ENCODE measurements around the gene TTPAL.

TTPAL gene

GRCh38 chr20:44429419-44430269 is 46.0 kb upstream of the TTPAL start:
- no peak overlapping the region for H3K4me3 ChIP-seq (ENCODE audit: low read depth, low read length)
- TF ChIP-seq CTCF (IDR thresholded peaks at IDR 0.05; ENCODE audit: low read depth, low read length): no peak
- in situ Hi-C loops (cut with HindIII; ENCODE audit: low sequenced_read_pairs): no loop called here
- DNase-seq (ENCODE audit: low read depth, low spot score): no peak

- TF ChIP-seq CTCF (IDR thresholded peaks at IDR 0.05; ENCODE audit: low read depth, low read length): no peak
- H3K4me3 ChIP-seq (ENCODE audit: low read depth, low read length): no peak overlapping the region
- no peak for DNase-seq (ENCODE audit: low read depth, low spot score)
- in situ Hi-C loops (cut with HindIII; ENCODE audit: low sequenced_read_pairs): no loop called here
Observed at GRCh38 chr20:44430270-44431065, 45.2 kb upstream of the TTPAL start.

GRCh38 chr20:44431118-44431501 is 44.6 kb upstream of the TTPAL start:
- no peak for TF ChIP-seq CTCF (IDR thresholded peaks at IDR 0.05; ENCODE audit: low read depth, low read length)
- no peak overlapping the region for H3K4me3 ChIP-seq (ENCODE audit: low read depth, low read length)
- in situ Hi-C loops (cut with HindIII; ENCODE audit: low sequenced_read_pairs): no loop called here
- no peak for DNase-seq (ENCODE audit: low read depth, low spot score)

- DNase-seq (ENCODE audit: low read depth, low spot score): no peak
- no peak overlapping the region for H3K4me3 ChIP-seq (ENCODE audit: low read depth, low read length)
- in situ Hi-C loops (cut with HindIII; ENCODE audit: low sequenced_read_pairs): no loop called here
- TF ChIP-seq CTCF (IDR thresholded peaks at IDR 0.05; ENCODE audit: low read depth, low read length): no peak
Observed at GRCh38 chr20:44431502-44432234, 44.0 kb upstream of the TTPAL start.

GRCh38 chr20:44432618-44433577 is 42.8 kb upstream of the TTPAL start:
- H3K4me3 ChIP-seq (ENCODE audit: low read depth, low read length): no peak overlapping the region
- TF ChIP-seq CTCF (IDR thresholded peaks at IDR 0.05; ENCODE audit: low read depth, low read length): no peak
- no peak for DNase-seq (ENCODE audit: low read depth, low spot score)
- in situ Hi-C loops (cut with HindIII; ENCODE audit: low sequenced_read_pairs): no loop called here
